ENCODE results near the gene PTPRK. TPM values are rescaled to one million over a fixed set of nuclear protein-coding genes. Genes with fewer than 3 reads are reported as not detected.

PTPRK gene
- total and polyA plus RNA-seq, 2 of the 13 experiments (the other 11 are each of a cell fraction or from before 2014, with no cell fraction given): 43.6 to 98.3 TPM

- Histone ChIP-seq H3K4me1 (ENCODE audit: insufficient read depth, low read length) (no peaks in the 10 kb centered on the region), H4K20me1 (ENCODE audit: insufficient read depth, low read length) (0 out of 2 replicates have a peak, but pooled peaks cover 3% of the 10 kb centered on the region), H3K9ac (ENCODE audit: insufficient read depth, low read depth, low read length) (no peak overlapping the region), H3K79me2 (ENCODE audit: insufficient read depth, low read length) (peaks cover 7% of the 10 kb centered on the region), H3K9me3 (ENCODE audit: low read length) (no peaks in the 10 kb centered on the region), H3K27ac (ENCODE audit: extremely low read length, insufficient read depth, low read length) (no peak overlapping the region), H3K36me3 (replicated peaks in 1 of 2; ENCODE audit: control insufficient read depth in 1 of 2, insufficient read depth in 2 of 2, low read length in 2 of 2) (peaks cover 4 to 7% of the 10 kb centered on the region in 2 experiments), H2AFZ (ENCODE audit: low read length) (no peak overlapping the region), H3K27me3 (ENCODE audit: control insufficient read depth in 1 of 2, insufficient read depth in 2 of 2, low read length in 2 of 2) (no peaks in the 10 kb centered on the region), H3K4me3 (replicated peaks in 1 of 3; ENCODE audit: insufficient read depth in 1 of 3, low read depth in 2 of 3, low read length in 3 of 3) (no peak overlapping the region), H3K4me2 (ENCODE audit: low read depth, low read length) (no peak overlapping the region)
- WGBS (ENCODE audit: low lambda C conversion rate): 94% methylated on average over 3 of the region's 3 CpGs
- TF ChIP-seq ZNF264 (CRISPR knock-in tag; IDR thresholded peaks at IDR 0.05): peak; percentile 91
- no peak for TF ChIP-seq MIER2 (CRISPR knock-in tag; IDR thresholded peaks at IDR 0.05)
- TF ChIP-seq ZNF333 (CRISPR knock-in tag; IDR thresholded peaks at IDR 0.05; ENCODE audit: borderline replicate concordance): no peak
- intact Hi-C loops (cut with micrococcal nuclease; ENCODE audit: unreplicated experiment): no loop called here
- ATAC-seq: no peak; the same call in 1 of the 3 replicates
- POLR2A ChIA-PET: no interaction called here
- no peak for DNase-seq (ENCODE audit: low spot score)
- CTCF ChIA-PET (ENCODE audit: low intra/inter-chr PET ratio, low total read pairs): no interaction called here
- in situ Hi-C loops (cut with HindIII; ENCODE audit: extremely low pct_ligation_motif_present, low pct_unique_long_range_greater_than_20kb): no loop called here
- FAIRE-seq: no peak
- BruUV-seq (replicated peaks): no TSS peak
Observed at GRCh38 chr6:128265706-128266105, 254.7 kb downstream of the PTPRK start.

- POLR2A ChIA-PET: no interaction called here
- H3K27me3 ChIP-seq (ENCODE audit: control insufficient read depth in 1 of 2, insufficient read depth in 2 of 2, low read length in 2 of 2): no peaks in the 10 kb centered on the region
- TF ChIP-seq ZNF317 (CRISPR knock-in tag; IDR thresholded peaks at IDR 0.05): no peak
- TF ChIP-seq NCOA1 (CRISPR knock-in tag; IDR thresholded peaks at IDR 0.05): no peak
- TF ChIP-seq ZNF354B (CRISPR knock-in tag; IDR thresholded peaks at IDR 0.05): no peak
- peak; percentile 72 for TF ChIP-seq RBM22 (optimal IDR thresholded peaks at IDR 0.05; ENCODE audit: low read length)
- no peak for TF ChIP-seq ATF4 (CRISPR knock-in tag; IDR thresholded peaks at IDR 0.05)
- TF ChIP-seq ZSCAN9 (CRISPR knock-in tag; IDR thresholded peaks at IDR 0.05; ENCODE audit: borderline replicate concordance): no peak
- no peak for DNase-seq (ENCODE audit: low spot score)
- H3K9ac ChIP-seq (ENCODE audit: insufficient read depth, low read depth, low read length): no peak overlapping the region
- H3K9me3 ChIP-seq (ENCODE audit: low read length): no peaks in the 10 kb centered on the region
- no peak overlapping the region for H3K4me2 ChIP-seq (ENCODE audit: low read depth, low read length)
- 97% methylated on average over 6 of the region's 6 CpGs for WGBS (ENCODE audit: low lambda C conversion rate)
- H4K20me1 ChIP-seq (ENCODE audit: insufficient read depth, low read length): 0 out of 2 replicates have a peak, but pooled peaks cover 3% of the 10 kb centered on the region
- in situ Hi-C loops (cut with HindIII; ENCODE audit: extremely low pct_ligation_motif_present, low pct_unique_long_range_greater_than_20kb) (no loop called here), intact Hi-C loops (cut with micrococcal nuclease; ENCODE audit: unreplicated experiment) (no loop called here)
- no TSS peak for BruUV-seq (replicated peaks)
- peaks cover 2 to 7% of the 10 kb centered on the region in 2 experiments; a peak in 3 of 5 replicates for H3K36me3 ChIP-seq (replicated peaks in 1 of 2; ENCODE audit: control insufficient read depth in 1 of 2, insufficient read depth in 2 of 2, low read length in 2 of 2)
- H3K27ac ChIP-seq (ENCODE audit: extremely low read length, insufficient read depth, low read length): no peak overlapping the region
- peaks cover 3% of the 10 kb centered on the region for H3K79me2 ChIP-seq (ENCODE audit: insufficient read depth, low read length)
- FAIRE-seq: no peak
- H3K4me1 ChIP-seq (ENCODE audit: insufficient read depth, low read length): no peaks in the 10 kb centered on the region
- CTCF ChIA-PET (ENCODE audit: low intra/inter-chr PET ratio, low total read pairs): no interaction called here
- ATAC-seq: no peak
- H2AFZ ChIP-seq (ENCODE audit: low read length): no peak overlapping the region
- H3K4me3 ChIP-seq (replicated peaks in 1 of 3; ENCODE audit: insufficient read depth in 1 of 3, low read depth in 2 of 3, low read length in 3 of 3): no peak overlapping the region
Observed at GRCh38 chr6:128259730-128260685, 260.4 kb downstream of the PTPRK start.

Data from HepG2 (cell line).